ENCODE measurements around the gene NMNAT2. TPM values are rescaled to one million over a fixed set of nuclear protein-coding genes. Genes with fewer than 3 reads are reported as not detected.

NMNAT2 gene
- total RNA-seq, 5 donors from 2014 or later (not counting 1 experiment from before 2014, with no cell fraction given): 0.16 TPM; not detected in 4

- ChIA-PET POLR2A (no interaction called here), CTCF (no interaction called here)
- Histone ChIP-seq H3K9me3 (no peaks in the 10 kb centered on the region), H3K27me3 (replicated peaks in 1 of 2; ENCODE audit: control insufficient read depth in 2 of 2, extremely low read depth in 1 of 2, insufficient read depth in 2 of 2, low read length in 1 of 2) (peaks cover 0 to 10% of the 10 kb centered on the region in 2 experiments), H3K36me3 (ENCODE audit: control insufficient read depth in 2 of 2, extremely low read depth in 1 of 2, insufficient read depth in 1 of 2, low read length in 1 of 2) (no peaks in the 10 kb centered on the region), H3K27ac (ENCODE audit: low read length) (no peak overlapping the region), H3K4me1 (ENCODE audit: control insufficient read depth in 1 of 2, extremely low read depth in 1 of 2, insufficient read depth in 2 of 2, low read length in 2 of 2) (no peaks in the 10 kb centered on the region), H3K4me3 (ENCODE audit: control insufficient read depth in 1 of 2, extremely low read depth in 1 of 2, low read length in 1 of 2) (no peak overlapping the region)
- no peak for ATAC-seq (replicated peaks in 1 of 4)
- H3K36me3 Mint-ChIP-seq: no peaks in the 10 kb centered on the region
- 78% methylated on average over 1 of the region's 2 CpGs for WGBS (ENCODE audit: insufficient coverage)
- no peak overlapping the region for H3K27ac Mint-ChIP-seq
- DNase-seq: no peak
- H3K9me3 Mint-ChIP-seq: no peaks in the 10 kb centered on the region
- H3K27me3 Mint-ChIP-seq: peaks cover 18 to 25% of the 10 kb centered on the region in 2 donors
- no peak overlapping the region for H3K4me3 Mint-ChIP-seq
- H3K4me1 Mint-ChIP-seq: no peaks in the 10 kb centered on the region
Measured at GRCh38 chr1:183375381-183375780, 42.8 kb downstream of the NMNAT2 start.

- ChIA-PET CTCF (no interaction called here), POLR2A (no interaction called here)
- H3K36me3 Mint-ChIP-seq: no peaks in the 10 kb centered on the region
- no peaks in the 10 kb centered on the region for H3K36me3 ChIP-seq (ENCODE audit: control insufficient read depth in 2 of 2, extremely low read depth in 1 of 2, insufficient read depth in 1 of 2, low read length in 1 of 2)
- H3K4me3 ChIP-seq (ENCODE audit: control insufficient read depth in 1 of 2, extremely low read depth in 1 of 2, low read length in 1 of 2): no peak overlapping the region
- DNase-seq (no peak), ATAC-seq (replicated peaks in 1 of 4) (no peak)
- WGBS (ENCODE audit: insufficient coverage): 61% methylated on average over 2 of the region's 2 CpGs
- no peaks in the 10 kb centered on the region for H3K9me3 ChIP-seq
- no peaks in the 10 kb centered on the region for H3K9me3 Mint-ChIP-seq
- no peak overlapping the region for H3K4me3 Mint-ChIP-seq
- H3K4me1 ChIP-seq (ENCODE audit: control insufficient read depth in 1 of 2, extremely low read depth in 1 of 2, insufficient read depth in 2 of 2, low read length in 2 of 2): no peaks in the 10 kb centered on the region
- H3K27ac Mint-ChIP-seq: no peak overlapping the region
- no peaks in the 10 kb centered on the region for H3K4me1 Mint-ChIP-seq
- peaks cover 21 to 27% of the 10 kb centered on the region in 2 donors for H3K27me3 Mint-ChIP-seq
- H3K27me3 ChIP-seq (replicated peaks in 1 of 2; ENCODE audit: control insufficient read depth in 2 of 2, extremely low read depth in 1 of 2, insufficient read depth in 2 of 2, low read length in 1 of 2): peaks cover 0 to 12% of the 10 kb centered on the region in 2 experiments
- no peak overlapping the region for H3K27ac ChIP-seq (ENCODE audit: low read length)
Measured at GRCh38 chr1:183374825-183375224, 43.4 kb downstream of the NMNAT2 start.

- 100% methylated on average over 1 of the region's 4 CpGs for WGBS (ENCODE audit: insufficient coverage)
- H3K9me3 ChIP-seq: no peaks in the 10 kb centered on the region
- no peak for DNase-seq
- no peaks in the 10 kb centered on the region for H3K36me3 ChIP-seq (ENCODE audit: control insufficient read depth in 2 of 2, extremely low read depth in 1 of 2, insufficient read depth in 1 of 2, low read length in 1 of 2)
- ATAC-seq (replicated peaks in 1 of 4): no peak
- no peaks in the 10 kb centered on the region for H3K4me1 ChIP-seq (ENCODE audit: control insufficient read depth in 1 of 2, extremely low read depth in 1 of 2, insufficient read depth in 2 of 2, low read length in 2 of 2)
- Mint-ChIP-seq H3K36me3 (no peaks in the 10 kb centered on the region), H3K4me3 (no peak overlapping the region), H3K27me3 (peaks cover 30 to 35% of the 10 kb centered on the region in 2 donors), H3K9me3 (no peaks in the 10 kb centered on the region), H3K27ac (no peak overlapping the region), H3K4me1 (no peaks in the 10 kb centered on the region)
- no peak overlapping the region for H3K27ac ChIP-seq (ENCODE audit: low read length)
- H3K27me3 ChIP-seq (replicated peaks in 1 of 2; ENCODE audit: control insufficient read depth in 2 of 2, extremely low read depth in 1 of 2, insufficient read depth in 2 of 2, low read length in 1 of 2): peaks cover 0 to 4% of the 10 kb centered on the region in 2 experiments
- no peak overlapping the region for H3K4me3 ChIP-seq (ENCODE audit: control insufficient read depth in 1 of 2, extremely low read depth in 1 of 2, low read length in 1 of 2)
- POLR2A ChIA-PET: no interaction called here
- CTCF ChIA-PET: no interaction called here
Measured at GRCh38 chr1:183372586-183373230, 45.5 kb downstream of the NMNAT2 start.

GRCh38 chr1:183370399-183371058 is 47.7 kb downstream of the NMNAT2 start:
- no peaks in the 10 kb centered on the region for H3K36me3 ChIP-seq (ENCODE audit: control insufficient read depth in 2 of 2, extremely low read depth in 1 of 2, insufficient read depth in 1 of 2, low read length in 1 of 2)
- Mint-ChIP-seq H3K4me3 (no peak overlapping the region), H3K27me3 (peaks cover 26 to 36% of the 10 kb centered on the region in 2 donors), H3K9me3 (no peaks in the 10 kb centered on the region), H3K4me1 (no peaks in the 10 kb centered on the region), H3K36me3 (no peaks in the 10 kb centered on the region), H3K27ac (no peak overlapping the region)
- H3K27me3 ChIP-seq (replicated peaks in 1 of 2; ENCODE audit: control insufficient read depth in 2 of 2, extremely low read depth in 1 of 2, insufficient read depth in 2 of 2, low read length in 1 of 2): peaks cover 0 to 4% of the 10 kb centered on the region in 2 experiments
- no peaks in the 10 kb centered on the region for H3K9me3 ChIP-seq
- no peak overlapping the region for H3K4me3 ChIP-seq (ENCODE audit: control insufficient read depth in 1 of 2, extremely low read depth in 1 of 2, low read length in 1 of 2)
- CTCF ChIA-PET: interaction anchor here in 1 of 2 donors (0.5 kb wide), 1 partner anchor 90 kb away, joined by 4 read pairs; no protein-coding TSS in a partner anchor
- no peak for DNase-seq
- H3K27ac ChIP-seq (ENCODE audit: low read length): no peak overlapping the region
- ATAC-seq (replicated peaks in 1 of 4): no peak
- H3K4me1 ChIP-seq (ENCODE audit: control insufficient read depth in 1 of 2, extremely low read depth in 1 of 2, insufficient read depth in 2 of 2, low read length in 2 of 2): no peaks in the 10 kb centered on the region
- 92% methylated on average over 4 of the region's 8 CpGs for WGBS (ENCODE audit: insufficient coverage)
- POLR2A ChIA-PET: no interaction called here

GRCh38 chr1:183368213-183369108 is 49.7 kb downstream of the NMNAT2 start:
- CTCF ChIA-PET: interaction anchor here in 1 of 2 donors (1.1 kb wide), 1 partner anchor 316 kb away, joined by 3 read pairs; no protein-coding TSS in a partner anchor

GRCh38 chr1:183366116-183366515 is 52.1 kb downstream of the NMNAT2 start:
- WGBS (ENCODE audit: insufficient coverage): no CpG with 5 or more reads among the region's 1 CpG
- ChIA-PET POLR2A (no interaction called here), CTCF (no interaction called here)
- H3K27ac Mint-ChIP-seq: no peak overlapping the region
- no peaks in the 10 kb centered on the region for H3K36me3 Mint-ChIP-seq
- Histone ChIP-seq H3K36me3 (ENCODE audit: control insufficient read depth in 2 of 2, extremely low read depth in 1 of 2, insufficient read depth in 1 of 2, low read length in 1 of 2) (no peaks in the 10 kb centered on the region), H3K4me3 (ENCODE audit: control insufficient read depth in 1 of 2, extremely low read depth in 1 of 2, low read length in 1 of 2) (no peak overlapping the region), H3K27ac (ENCODE audit: low read length) (no peak overlapping the region), H3K27me3 (replicated peaks in 1 of 2; ENCODE audit: control insufficient read depth in 2 of 2, extremely low read depth in 1 of 2, insufficient read depth in 2 of 2, low read length in 1 of 2) (peaks cover 0 to 9% of the 10 kb centered on the region in 2 experiments), H3K9me3 (no peaks in the 10 kb centered on the region), H3K4me1 (ENCODE audit: control insufficient read depth in 1 of 2, extremely low read depth in 1 of 2, insufficient read depth in 2 of 2, low read length in 2 of 2) (no peaks in the 10 kb centered on the region)
- DNase-seq (no peak), ATAC-seq (replicated peaks in 1 of 4) (no peak)
- no peak overlapping the region for H3K4me3 Mint-ChIP-seq
- H3K9me3 Mint-ChIP-seq: no peaks in the 10 kb centered on the region
- H3K27me3 Mint-ChIP-seq: peaks cover 40 to 44% of the 10 kb centered on the region in 2 donors
- no peaks in the 10 kb centered on the region for H3K4me1 Mint-ChIP-seq

More at GRCh38 chr1:183368213-183369108, 49.7 kb downstream of the NMNAT2 start:
- Mint-ChIP-seq H3K27me3 (peaks cover 32 to 35% of the 10 kb centered on the region in 2 donors), H3K4me3 (no peak overlapping the region), H3K4me1 (no peaks in the 10 kb centered on the region), H3K27ac (no peak overlapping the region), H3K36me3 (no peaks in the 10 kb centered on the region), H3K9me3 (no peaks in the 10 kb centered on the region)
- Histone ChIP-seq H3K9me3 (no peaks in the 10 kb centered on the region), H3K4me3 (ENCODE audit: control insufficient read depth in 1 of 2, extremely low read depth in 1 of 2, low read length in 1 of 2) (no peak overlapping the region), H3K4me1 (ENCODE audit: control insufficient read depth in 1 of 2, extremely low read depth in 1 of 2, insufficient read depth in 2 of 2, low read length in 2 of 2) (no peaks in the 10 kb centered on the region), H3K27ac (ENCODE audit: low read length) (no peak overlapping the region), H3K36me3 (ENCODE audit: control insufficient read depth in 2 of 2, extremely low read depth in 1 of 2, insufficient read depth in 1 of 2, low read length in 1 of 2) (no peaks in the 10 kb centered on the region), H3K27me3 (replicated peaks in 1 of 2; ENCODE audit: control insufficient read depth in 2 of 2, extremely low read depth in 1 of 2, insufficient read depth in 2 of 2, low read length in 1 of 2) (peaks cover 0 to 6% of the 10 kb centered on the region in 2 experiments)
- DNase-seq (no peak), ATAC-seq (replicated peaks in 1 of 4) (no peak)
- POLR2A ChIA-PET: no interaction called here
- 93% methylated on average over 5 of the region's 11 CpGs for WGBS (ENCODE audit: insufficient coverage)

Data from T-cell (primary cell).